Measurements from ENCODE around the gene SATL1. TPM values are rescaled to one million over a fixed set of nuclear protein-coding genes. Genes with fewer than 3 reads are reported as not detected.

Gene SATL1
- polyA plus RNA-seq, 1 donor (not counting 4 experiments of a cell fraction or from before 2014, with no cell fraction given): 0.52 TPM

GRCh38 chrX:85112293-85112692, 131.3 kb downstream of the SATL1 start:
- no peak overlapping the region for H3K9ac ChIP-seq (ENCODE audit: control insufficient read depth, extremely low read depth, insufficient read depth, low read length)
- dilution Hi-C loops (cut with MboI; ENCODE audit: extremely low pct_ligation_motif_present, low sequenced_read_pairs): loop anchor here (25.0 kb wide), 1 partner anchor 425 kb away; no protein-coding TSS in a partner anchor
- FAIRE-seq: no peak

GRCh38 chrX:85111347-85111746, 132.2 kb downstream of the SATL1 start:
- no peaks in the 10 kb centered on the region for H3K36me3 ChIP-seq (ENCODE audit: control insufficient read depth in 2 of 2, extremely low read depth in 1 of 2, insufficient read depth in 2 of 2, low read length in 2 of 2)
- no peak overlapping the region for H3K27ac ChIP-seq (ENCODE audit: control insufficient read depth, insufficient read depth, low read length)
- DNase-seq (ENCODE audit: low read depth, low spot score): no peak
- H3K4me1 ChIP-seq (ENCODE audit: control insufficient read depth, extremely low read depth, insufficient read depth, low read length): peaks cover 2% of the 10 kb centered on the region
- TF ChIP-seq EZH2 (IDR thresholded peaks at IDR 0.05; ENCODE audit: low read length): no peak
- peak in 2 of 3 experiments; percentile 61 to 71 for TF ChIP-seq CTCF (optimal IDR thresholded peaks at IDR 0.05 in 1 of 3, IDR thresholded peaks at IDR 0.05 in 1 of 3, conservative IDR thresholded peaks at IDR 0.05 in 1 of 3; ENCODE audit: extremely low read depth in 1 of 3, insufficient read depth in 2 of 3, low read length in 3 of 3)
- H3K9me3 ChIP-seq (ENCODE audit: control insufficient read depth, low read depth, low read length): peaks cover 18% of the 10 kb centered on the region
- no peak overlapping the region for H2AFZ ChIP-seq (ENCODE audit: control insufficient read depth, low read length)
- no peak for FAIRE-seq
- H3K9me1 ChIP-seq (ENCODE audit: control insufficient read depth, extremely low read depth, insufficient read depth, low read length): no peaks in the 10 kb centered on the region
- H3K27me3 ChIP-seq (ENCODE audit: control insufficient read depth, extremely low read depth, insufficient read depth, low read length): no peaks in the 10 kb centered on the region
- H3K9ac ChIP-seq (ENCODE audit: control insufficient read depth, extremely low read depth, insufficient read depth, low read length): no peak overlapping the region
- no peak overlapping the region for H3K4me2 ChIP-seq (ENCODE audit: control insufficient read depth, extremely low read depth, insufficient read depth, low read depth, low read length)
- H3K79me2 ChIP-seq (ENCODE audit: control insufficient read depth, insufficient read depth, low read length): no peaks in the 10 kb centered on the region
- H4K20me1 ChIP-seq (ENCODE audit: control insufficient read depth, extremely low read depth, insufficient read depth, low read length): no peaks in the 10 kb centered on the region
- dilution Hi-C loops (cut with MboI; ENCODE audit: extremely low pct_ligation_motif_present, low sequenced_read_pairs): loop anchor here (25.0 kb wide), 1 partner anchor 426 kb away; no protein-coding TSS in a partner anchor
- H3K4me3 ChIP-seq (ENCODE audit: control insufficient read depth in 2 of 3, extremely low read depth in 1 of 3, insufficient read depth in 2 of 3, low read depth in 1 of 3, low read length in 3 of 3): no peak overlapping the region

More at GRCh38 chrX:85112293-85112692, 131.3 kb downstream of the SATL1 start:
- no peak overlapping the region for H3K27ac ChIP-seq (ENCODE audit: control insufficient read depth, insufficient read depth, low read length)
- no peaks in the 10 kb centered on the region for H3K27me3 ChIP-seq (ENCODE audit: control insufficient read depth, extremely low read depth, insufficient read depth, low read length)
- peaks cover 2% of the 10 kb centered on the region for H3K4me1 ChIP-seq (ENCODE audit: control insufficient read depth, extremely low read depth, insufficient read depth, low read length)
- H3K9me1 ChIP-seq (ENCODE audit: control insufficient read depth, extremely low read depth, insufficient read depth, low read length): no peaks in the 10 kb centered on the region
- no peak for DNase-seq (ENCODE audit: low read depth, low spot score)
- H3K4me2 ChIP-seq (ENCODE audit: control insufficient read depth, extremely low read depth, insufficient read depth, low read depth, low read length): no peak overlapping the region
- no peak overlapping the region for H3K4me3 ChIP-seq (ENCODE audit: control insufficient read depth in 2 of 3, extremely low read depth in 1 of 3, insufficient read depth in 2 of 3, low read depth in 1 of 3, low read length in 3 of 3)
- H3K9me3 ChIP-seq (ENCODE audit: control insufficient read depth, low read depth, low read length): peaks cover 17% of the 10 kb centered on the region
- H2AFZ ChIP-seq (ENCODE audit: control insufficient read depth, low read length): no peak overlapping the region
- no peaks in the 10 kb centered on the region for H3K36me3 ChIP-seq (ENCODE audit: control insufficient read depth in 2 of 2, extremely low read depth in 1 of 2, insufficient read depth in 2 of 2, low read length in 2 of 2)
- TF ChIP-seq CTCF (optimal IDR thresholded peaks at IDR 0.05 in 1 of 3, IDR thresholded peaks at IDR 0.05 in 1 of 3, conservative IDR thresholded peaks at IDR 0.05 in 1 of 3; ENCODE audit: extremely low read depth in 1 of 3, insufficient read depth in 2 of 3, low read length in 3 of 3) (no peak), EZH2 (IDR thresholded peaks at IDR 0.05; ENCODE audit: low read length) (no peak)
- H3K79me2 ChIP-seq (ENCODE audit: control insufficient read depth, insufficient read depth, low read length): no peaks in the 10 kb centered on the region
- no peaks in the 10 kb centered on the region for H4K20me1 ChIP-seq (ENCODE audit: control insufficient read depth, extremely low read depth, insufficient read depth, low read length)

All from keratinocyte (primary cell).